Activated naive CD8-positive, alpha-beta T cell treated with anti-CD3 and anti-CD28 coated beads for 36 hours (primary cell): Measurements from ENCODE around the gene OMD. TPM values are rescaled to one million over a fixed set of nuclear protein-coding genes. Genes with fewer than 3 reads are reported as not detected.

Source experiments
- DNase-seq: peaks from one replicate; pipeline ENCODE4 v3.0.0; 2021
- H3K27ac Mint-ChIP-seq: one replicate; pipeline ENCODE4 v1.8.0; 2022; ENCODE audit warnings: mild to moderate bottlenecking, moderate library complexity, mixed read lengths
- H3K27me3 Mint-ChIP-seq: one replicate; pipeline ENCODE4 v1.8.0; 2022; ENCODE audit warnings: mild to moderate bottlenecking, mixed read lengths
- H3K36me3 Mint-ChIP-seq: one replicate; pipeline ENCODE4 v1.8.0; 2021; ENCODE audit warnings: mild to moderate bottlenecking, mixed read lengths
- H3K4me1 Mint-ChIP-seq: one replicate; pipeline ENCODE4 v1.8.0; 2021; ENCODE audit warnings: mixed read lengths
- H3K4me3 Mint-ChIP-seq: one replicate; pipeline ENCODE4 v1.8.0; 2022; ENCODE audit warnings: mild to moderate bottlenecking, moderate library complexity, mixed read lengths
- H3K9me3 Mint-ChIP-seq: one replicate; pipeline ENCODE4 v1.8.0; 2022; ENCODE audit warnings: mixed read lengths
- total RNA-seq, 2 experiments: library from RNA; stranded (reverse); gene quantifications; one replicate each; pipeline ENCODE4 v1.2.3, GENCODE V29; 2021

OMD gene
- total RNA-seq, 2 experiments from 2014 or later, result not detected

- H3K9me3 Mint-ChIP-seq, result no peaks in the 10 kb centered on the region
- H3K4me1 Mint-ChIP-seq, result peaks cover 10% of the 10 kb centered on the region
- DNase-seq, result no peak
- H3K27ac Mint-ChIP-seq, result no peak overlapping the region
- no peaks in the 10 kb centered on the region for H3K36me3 Mint-ChIP-seq
- no peaks in the 10 kb centered on the region for H3K27me3 Mint-ChIP-seq
- no peak overlapping the region for H3K4me3 Mint-ChIP-seq
Observed at GRCh38 chr9:92397853-92398252, 26.4 kb downstream of the OMD start.

GRCh38 chr9:92395617-92396016 lies 28.7 kb downstream of the OMD start:
- no peak overlapping the region for H3K27ac Mint-ChIP-seq
- H3K4me3 Mint-ChIP-seq, result no peak overlapping the region
- no peaks in the 10 kb centered on the region for H3K36me3 Mint-ChIP-seq
- DNase-seq, result no peak
- H3K27me3 Mint-ChIP-seq, result no peaks in the 10 kb centered on the region
- H3K9me3 Mint-ChIP-seq, result no peaks in the 10 kb centered on the region
- H3K4me1 Mint-ChIP-seq, result no peaks in the 10 kb centered on the region

- Mint-ChIP-seq H3K9me3 (no peaks in the 10 kb centered on the region), H3K27me3 (no peaks in the 10 kb centered on the region), H3K27ac (no peak overlapping the region), H3K4me1 (no peaks in the 10 kb centered on the region), H3K36me3 (no peaks in the 10 kb centered on the region), H3K4me3 (no peak overlapping the region)
- no peak for DNase-seq
Observed at GRCh38 chr9:92393686-92394085, 30.6 kb downstream of the OMD start.

- DNase-seq, result no peak
- no peak overlapping the region for H3K27ac Mint-ChIP-seq
- no peaks in the 10 kb centered on the region for H3K27me3 Mint-ChIP-seq
- no peak overlapping the region for H3K4me3 Mint-ChIP-seq
- H3K9me3 Mint-ChIP-seq, result no peaks in the 10 kb centered on the region
- no peaks in the 10 kb centered on the region for H3K36me3 Mint-ChIP-seq
- no peaks in the 10 kb centered on the region for H3K4me1 Mint-ChIP-seq
Observed at GRCh38 chr9:92392690-92393089, 31.6 kb downstream of the OMD start.

GRCh38 chr9:92385953-92386352 lies 38.3 kb downstream of the OMD start:
- DNase-seq, result no peak
- Mint-ChIP-seq H3K4me1 (peaks cover 2% of the 10 kb centered on the region), H3K36me3 (peaks cover 16% of the 10 kb centered on the region), H3K4me3 (no peak overlapping the region), H3K9me3 (no peaks in the 10 kb centered on the region), H3K27me3 (no peaks in the 10 kb centered on the region), H3K27ac (no peak overlapping the region)

- H3K27me3 Mint-ChIP-seq, result no peaks in the 10 kb centered on the region
- H3K4me3 Mint-ChIP-seq, result no peak overlapping the region
- H3K27ac Mint-ChIP-seq, result no peak overlapping the region
- H3K4me1 Mint-ChIP-seq, result peaks cover 2% of the 10 kb centered on the region
- peaks cover 21% of the 10 kb centered on the region for H3K36me3 Mint-ChIP-seq
- DNase-seq, result no peak
- H3K9me3 Mint-ChIP-seq, result no peaks in the 10 kb centered on the region
Observed at GRCh38 chr9:92385477-92385876, 38.8 kb downstream of the OMD start.

- Mint-ChIP-seq H3K4me1 (peaks cover 2% of the 10 kb centered on the region), H3K4me3 (no peak overlapping the region), H3K27me3 (no peaks in the 10 kb centered on the region), H3K9me3 (no peaks in the 10 kb centered on the region), H3K36me3 (peaks cover 21% of the 10 kb centered on the region), H3K27ac (no peak overlapping the region)
- no peak for DNase-seq
Observed at GRCh38 chr9:92385001-92385400, 39.3 kb downstream of the OMD start.

GRCh38 chr9:92384375-92384774 lies 39.9 kb downstream of the OMD start:
- Mint-ChIP-seq H3K9me3 (no peaks in the 10 kb centered on the region), H3K27me3 (no peaks in the 10 kb centered on the region), H3K4me1 (peaks cover 3% of the 10 kb centered on the region), H3K36me3 (peaks cover 24% of the 10 kb centered on the region), H3K4me3 (no peak overlapping the region), H3K27ac (no peak overlapping the region)
- DNase-seq, result no peak

GRCh38 chr9:92381775-92382174 lies 42.5 kb downstream of the OMD start:
- no peak overlapping the region for H3K4me3 Mint-ChIP-seq
- no peaks in the 10 kb centered on the region for H3K9me3 Mint-ChIP-seq
- peaks cover 9% of the 10 kb centered on the region for H3K4me1 Mint-ChIP-seq
- no peak for DNase-seq
- H3K36me3 Mint-ChIP-seq, result peaks cover 31% of the 10 kb centered on the region
- H3K27me3 Mint-ChIP-seq, result no peaks in the 10 kb centered on the region
- H3K27ac Mint-ChIP-seq, result no peak overlapping the region

GRCh38 chr9:92380603-92381002 lies 43.7 kb downstream of the OMD start:
- Mint-ChIP-seq H3K4me3 (no peak overlapping the region), H3K27ac (no peak overlapping the region), H3K36me3 (peaks cover 37% of the 10 kb centered on the region), H3K27me3 (no peaks in the 10 kb centered on the region), H3K4me1 (peaks cover 9% of the 10 kb centered on the region), H3K9me3 (peaks cover 10% of the 10 kb centered on the region)
- no peak for DNase-seq

GRCh38 chr9:92378865-92379560 lies 45.3 kb downstream of the OMD start:
- Mint-ChIP-seq H3K4me3 (no peak overlapping the region), H3K4me1 (peaks cover 8% of the 10 kb centered on the region), H3K27me3 (no peaks in the 10 kb centered on the region), H3K9me3 (peaks cover 18% of the 10 kb centered on the region), H3K36me3 (peaks cover 48% of the 10 kb centered on the region), H3K27ac (no peak overlapping the region)
- no peak for DNase-seq

- Mint-ChIP-seq H3K27ac (no peak overlapping the region), H3K9me3 (peaks cover 22% of the 10 kb centered on the region), H3K4me3 (no peak overlapping the region), H3K4me1 (peaks cover 7% of the 10 kb centered on the region), H3K36me3 (peaks cover 54% of the 10 kb centered on the region), H3K27me3 (no peaks in the 10 kb centered on the region)
- DNase-seq, result no peak
Observed at GRCh38 chr9:92377876-92378275, 46.4 kb downstream of the OMD start.

GRCh38 chr9:92373167-92373566 lies 51.1 kb downstream of the OMD start:
- peaks cover 28% of the 10 kb centered on the region for H3K9me3 Mint-ChIP-seq
- H3K4me1 Mint-ChIP-seq, result no peaks in the 10 kb centered on the region
- no peak overlapping the region for H3K27ac Mint-ChIP-seq
- H3K36me3 Mint-ChIP-seq, result peaks cover 49% of the 10 kb centered on the region
- DNase-seq, result no peak
- no peak overlapping the region for H3K4me3 Mint-ChIP-seq
- H3K27me3 Mint-ChIP-seq, result no peaks in the 10 kb centered on the region

GRCh38 chr9:92369075-92369474 lies 55.2 kb downstream of the OMD start:
- peaks cover 10% of the 10 kb centered on the region for H3K9me3 Mint-ChIP-seq
- peaks cover 38% of the 10 kb centered on the region for H3K36me3 Mint-ChIP-seq
- H3K27ac Mint-ChIP-seq, result no peak overlapping the region
- H3K4me3 Mint-ChIP-seq, result no peak overlapping the region
- no peak for DNase-seq
- H3K27me3 Mint-ChIP-seq, result no peaks in the 10 kb centered on the region
- H3K4me1 Mint-ChIP-seq, result no peaks in the 10 kb centered on the region
